A549 (cell line): Measurements from ENCODE around the gene IRF5. TPM values are rescaled to one million over a fixed set of nuclear protein-coding genes. Genes with fewer than 3 reads are reported as not detected.

Source experiments
- ATAC-seq, 2 experiments: fragments of 200-7000 bp in 1 of 2; fragments of >200 bp in 1 of 2; cut with Nextera tagmentation in 1 of 2; cut with Tn5 transposase in 1 of 2; 3 replicates each; pipeline versions ENCODE4 v1.8.0 to v1.9.1; 2018 to 2020; ENCODE audit warnings: mild to moderate bottlenecking in 1 of 2, moderate library complexity in 1 of 2
- CTCF ChIA-PET: fragments of 300-600 bp; sonication (Branson Sonifier 250); formaldehyde crosslinking; extraction: SDS; loops from one replicate; lab custom pipeline; 2021; ENCODE audit warnings: antibody characterized with exemption, inconsistent platforms; lab: Yijun Ruan, JAX
- POLR2A ChIA-PET: fragments of 350-600 bp; formaldehyde crosslinking; extraction: SDS; loops from one replicate; lab custom pipeline; 2021; ENCODE audit warnings: antibody characterized with exemption, inconsistent platforms; lab: Yijun Ruan, JAX
- DNase-seq, 2 experiments: peaks; one replicate each; pipeline versions ENCODE4 v3.0.0 to v3.0.0-alpha.2; 2011 to 2016; ENCODE audit warnings: low read depth in 1 of 2, low spot score in 1 of 2
- FAIRE-seq: peaks from 2 replicates; lab custom pipeline; 2011; peaks lifted over from hg19 to GRCh38; lab: Jason Lieb, UNC
- H3K27ac ChIP-seq, 2 experiments: fragments of >200 bp; sonication (Bioruptor Twin); formaldehyde crosslinking; 3 replicates each; pipeline ENCODE4 v1.5.1; 2016 to 2017
- H3K4me1 ChIP-seq: fragments of >200 bp; sonication (Bioruptor Twin); formaldehyde crosslinking; 3 replicates; pipeline ENCODE4 v1.6.1; 2016
- H3K4me2 ChIP-seq: fragments of >200 bp; sonication (Bioruptor Twin); formaldehyde crosslinking; 3 replicates; pipeline ENCODE4 v1.6.1; 2016
- H3K4me3 ChIP-seq: fragments of >200 bp; sonication (Bioruptor Twin); formaldehyde crosslinking; 3 replicates; pipeline ENCODE4 v1.5.1; 2016
- H3K9me3 ChIP-seq: fragments of >200 bp; sonication (Bioruptor Twin); formaldehyde crosslinking; 3 replicates; pipeline ENCODE4 v1.6.1; 2016
- ATOH8 ChIP-seq: fragments of 250-450 bp; sonication (Bioruptor Pico); IDR thresholded peaks from 2 replicates; pipeline ENCODE4 v1.5.0; 2020; ENCODE audit warnings: low read depth, mild to moderate bottlenecking, moderate library complexity
- BCL3 ChIP-seq: fragments of >200 bp; sonication (Bioruptor Twin); formaldehyde crosslinking; IDR thresholded peaks from 3 replicates; pipeline ENCODE4 v1.6.1; 2016
- CBX2 ChIP-seq: fragments of 200-600 bp; sonication (generic); IDR thresholded peaks from 2 replicates; pipeline ENCODE4 v1.6.1; 2016; ENCODE audit warnings: low read depth, mild to moderate bottlenecking, borderline replicate concordance
- CHD2 ChIP-seq: fragments of 150-350 bp; IDR thresholded peaks from 2 replicates; pipeline ENCODE4 v1.6.1; 2014; ENCODE audit warnings: low read length; ENCODE audit not compliant: partially characterized antibody
- CHD4 ChIP-seq: fragments of 200-600 bp; sonication (generic); IDR thresholded peaks from 2 replicates; pipeline ENCODE4 v1.6.1; 2016; ENCODE audit warnings: antibody characterized with exemption, mild to moderate bottlenecking, borderline replicate concordance
- E2F6 ChIP-seq: IDR thresholded peaks from 2 replicates; pipeline ENCODE4 v1.6.1; 2012; ENCODE audit warnings: low read depth, borderline replicate concordance
- EHMT2 ChIP-seq: fragments of 200-600 bp; sonication (generic); IDR thresholded peaks from 2 replicates; pipeline ENCODE4 v1.6.1; 2016; ENCODE audit warnings: antibody characterized with exemption, low read depth, mild to moderate bottlenecking, moderate library complexity
- ELK1 ChIP-seq: fragments of 150-350 bp; IDR thresholded peaks from 2 replicates; pipeline ENCODE4 v1.6.1; 2014; ENCODE audit warnings: low read depth, mild to moderate bottlenecking, low read length
- FOSB ChIP-seq: fragments of 250-450 bp; sonication (Bioruptor Pico); IDR thresholded peaks from 2 replicates; pipeline ENCODE4 v1.5.0; 2020; ENCODE audit warnings: mild to moderate bottlenecking, moderate library complexity
- HES2 ChIP-seq: fragments of >200 bp; sonication (Bioruptor Twin); formaldehyde crosslinking; IDR thresholded peaks from 2 replicates; pipeline ENCODE4 v1.6.1; 2016
- HEYL ChIP-seq: fragments of 250-450 bp; sonication (Bioruptor Pico); IDR thresholded peaks from 2 replicates; pipeline ENCODE4 v1.8.0; 2021; ENCODE audit warnings: mild to moderate bottlenecking, moderate library complexity
- KDM1A ChIP-seq: fragments of 200-600 bp; sonication (generic); IDR thresholded peaks from 2 replicates; pipeline ENCODE4 v1.6.1; 2016; ENCODE audit warnings: low read depth, mild to moderate bottlenecking
- KDM5A ChIP-seq: fragments of 200-600 bp; sonication (generic); IDR thresholded peaks from 2 replicates; pipeline ENCODE4 v1.6.1; 2016; ENCODE audit warnings: antibody characterized with exemption, mild to moderate bottlenecking
- MYC ChIP-seq: IDR thresholded peaks from 2 replicates; pipeline ENCODE4 v1.6.1; 2012; ENCODE audit warnings: mild to moderate bottlenecking, inconsistent platforms, low read length, improper control_type of control experiment, borderline replicate concordance
- NR3C1 ChIP-seq: fragments of >200 bp; sonication (Bioruptor Twin); formaldehyde crosslinking; IDR thresholded peaks from 3 replicates; pipeline ENCODE4 v1.6.1; 2017
- PHF8 ChIP-seq: fragments of 200-600 bp; sonication (generic); IDR thresholded peaks from 2 replicates; pipeline ENCODE4 v1.6.1; 2016; ENCODE audit warnings: low read depth, mild to moderate bottlenecking, antibody characterized with exemption, moderate library complexity, borderline replicate concordance
- RAD21 ChIP-seq, 2 experiments: fragments of >200 bp in 1 of 2; sonication (Bioruptor Twin) in 1 of 2; formaldehyde crosslinking in 1 of 2; IDR thresholded peaks in 1 of 2; conservative IDR thresholded peaks in 1 of 2; 2 replicates in 1 of 2; 3 replicates in 1 of 2; pipeline ENCODE4 v1.6.1; 2012 to 2018; ENCODE audit warnings: inconsistent platforms in 1 of 2
- SREBF2 ChIP-seq: fragments of 450-650 bp; IDR thresholded peaks from 2 replicates; pipeline ENCODE4 v1.6.1; 2014; ENCODE audit warnings: mild to moderate bottlenecking, moderate library complexity
- TFCP2L1 ChIP-seq: fragments of 250-450 bp; sonication (Bioruptor Pico); IDR thresholded peaks from 2 replicates; pipeline ENCODE4 v1.5.0; 2021; ENCODE audit warnings: mild to moderate bottlenecking
- TP53 ChIP-seq: fragments of 250-450 bp; sonication (Bioruptor Pico); IDR thresholded peaks from 2 replicates; pipeline ENCODE4 v1.5.0; 2021; ENCODE audit warnings: mild to moderate bottlenecking, moderate library complexity
- ZC3H11A ChIP-seq: fragments of 450-650 bp; IDR thresholded peaks from 2 replicates; pipeline ENCODE4 v1.6.1; 2014; ENCODE audit warnings: antibody characterized with exemption, mild to moderate bottlenecking
- WGBS: methylation state at CpG from one replicate; pipeline ENCODE4 v1.1.6; 2017; ENCODE audit errors: missing lambda C conversion rate; 5-methylcytosine and 5-hydroxymethylcytosine counted together
- polyA plus RNA-seq, 4 experiments: library from polyadenylated mRNA; depleted of rRNA in 3 of 4; stranded (reverse); fragments of >200 nt; fragmentation: RNase III in 1 of 4; extraction: RNeasy Plus Mini Kit Qiagen cat#74134 plus additional on column Dnase treatment in 1 of 4; gene quantifications; 2 replicates in 3 of 4; 3 replicates in 1 of 4; pipeline ENCODE4 v1.2.3, GENCODE V29; 2011 to 2017

IRF5 gene
- polyA plus RNA-seq, 2 of the 4 experiments (the other 2 are of a cell fraction) = 5.5 to 8.7 TPM

GRCh38 chr7:128986609-128987008 is 48.9 kb downstream of the IRF5 start:
- CTCF ChIA-PET = interaction anchor here (0.7 kb wide), 1 partner anchor 887 kb away, joined by 3 read pairs; no protein-coding TSS in a partner anchor
- TF ChIP-seq TP53 (CRISPR knock-in tag) = no peak
- no peak for TF ChIP-seq ELK1
- no peak for TF ChIP-seq FOSB (CRISPR knock-in tag)
- no peak for TF ChIP-seq HES2
- no peak for TF ChIP-seq CHD2
- TF ChIP-seq PHF8 = no peak
- no peak for TF ChIP-seq KDM1A
- no peak for TF ChIP-seq EHMT2
- TF ChIP-seq ZC3H11A = no peak
- TF ChIP-seq CHD4 = no peak
- TF ChIP-seq NR3C1 = no peak
- no peak for TF ChIP-seq SREBF2
- no peak for TF ChIP-seq MYC
- 94% methylated on average over 3 of the region's 3 CpGs for WGBS
- no peak for DNase-seq
- Histone ChIP-seq H3K4me1 (no peaks in the 10 kb centered on the region), H3K4me3 (no peak overlapping the region), H3K27ac (no peak overlapping the region), H3K4me2 (no peak overlapping the region), H3K9me3 (no peaks in the 10 kb centered on the region)
- no peak for FAIRE-seq
- POLR2A ChIA-PET = no interaction called here
- no peak for ATAC-seq

GRCh38 chr7:128988372-128988771 is 50.6 kb downstream of the IRF5 start:
- TF ChIP-seq NR3C1 (no peak), CBX2 (no peak), HES2 (no peak), RAD21 (conservative IDR thresholded peaks at IDR 0.05 in 1 of 2, IDR thresholded peaks at IDR 0.05 in 1 of 2) (no peak), KDM5A (no peak), ATOH8 (CRISPR knock-in tag) (no peak), BCL3 (no peak), ELK1 (no peak), TFCP2L1 (CRISPR knock-in tag) (no peak), E2F6 (no peak), HEYL (no peak)
- TF ChIP-seq, all 56 proteins: peak for 0
- H3K4me3 ChIP-seq = no peak overlapping the region
- ATAC-seq = no peak
- no peak for FAIRE-seq
- ChIA-PET POLR2A (no interaction called here), CTCF (no interaction called here)
- H3K4me2 ChIP-seq = no peak overlapping the region
- no peak for DNase-seq
- no peaks in the 10 kb centered on the region for H3K4me1 ChIP-seq
- H3K27ac ChIP-seq = no peak overlapping the region
- H3K9me3 ChIP-seq = no peaks in the 10 kb centered on the region
